DND-41 (cell line): Measurements from ENCODE around the gene LAMB3.
"Not testable (repeated sequence)": the region's sequence is repeated elsewhere in the genome, so short reads cannot be mapped to it uniquely, and the experiment has no call there.

Experiments used
- ATAC-seq: fragments of 200-7000 bp; cut with Tn5 transposase; 3 replicates; pipeline ENCODE4 v1.9.1; 2021; ENCODE audit warnings: low read depth; ENCODE audit not compliant: insufficient read depth
- DNase-seq: peaks from one replicate; pipeline ENCODE4 v3.0.0-alpha.2; 2020
- H2AFZ ChIP-seq: 2 replicates; pipeline ENCODE4 v1.6.0; 2012; ENCODE audit warnings: low read depth, low read length
- H3K27ac ChIP-seq: 2 replicates; pipeline ENCODE4 v1.5.1; 2012; ENCODE audit warnings: low read length, inconsistent platforms
- H3K27me3 ChIP-seq: fragments of 200-600 bp; sonication (generic); 2 replicates; pipeline ENCODE4 v1.6.0; 2012; ENCODE audit warnings: low read length, mild to moderate bottlenecking, inconsistent platforms; ENCODE audit not compliant: insufficient read depth, poor library complexity
- H3K36me3 ChIP-seq: 2 replicates; pipeline ENCODE4 v1.5.1; 2012; ENCODE audit warnings: low read length, inconsistent platforms; ENCODE audit not compliant: insufficient read depth
- H3K4me1 ChIP-seq: 2 replicates; pipeline ENCODE4 v1.5.1; 2012; ENCODE audit warnings: mild to moderate bottlenecking, low read length; ENCODE audit not compliant: insufficient read depth
- H3K4me2 ChIP-seq: 2 replicates; pipeline ENCODE4 v1.6.0; 2012; ENCODE audit warnings: mild to moderate bottlenecking, moderate library complexity, low read length, inconsistent platforms; ENCODE audit not compliant: insufficient read depth
- H3K4me3 ChIP-seq, 2 experiments: fragments of 200-600 bp in 1 of 2; shearing (Covaris generic) in 1 of 2; 2 replicates each; pipeline ENCODE4 v1.5.1; 2012 to 2016; ENCODE audit warnings: inconsistent platforms in 2 of 2, low read length in 2 of 2, mild to moderate bottlenecking in 2 of 2, low read depth in 1 of 2, moderate library complexity in 1 of 2
- H3K79me2 ChIP-seq: 2 replicates; pipeline ENCODE4 v1.6.0; 2012; ENCODE audit warnings: low read length, inconsistent platforms; ENCODE audit not compliant: insufficient read depth
- H3K9ac ChIP-seq: 2 replicates; pipeline ENCODE4 v1.6.0; 2012; ENCODE audit warnings: low read depth, mild to moderate bottlenecking, inconsistent platforms, low read length, moderate library complexity
- H3K9me3 ChIP-seq: 2 replicates; pipeline ENCODE4 v1.5.1; 2012; ENCODE audit warnings: low read length, moderate library complexity, mild to moderate bottlenecking, inconsistent platforms; ENCODE audit not compliant: insufficient read depth, severe bottlenecking
- H4K20me1 ChIP-seq: 2 replicates; pipeline ENCODE4 v1.6.0; 2012; ENCODE audit warnings: low read length; ENCODE audit not compliant: insufficient read depth
- EZH2 ChIP-seq: IDR thresholded peaks from 3 replicates; pipeline ENCODE4 v1.6.1; 2012; ENCODE audit warnings: borderline replicate concordance, low read depth, mild to moderate bottlenecking, moderate library complexity, low read length, inconsistent platforms; ENCODE audit not compliant: severe bottlenecking
- TF ChIP-seq, protein P1 (sequence below): IDR thresholded peaks from 2 replicates; pipeline ENCODE4 v1.5.1; 2012; ENCODE audit warnings: borderline replicate concordance, low read length, moderate library complexity, mild to moderate bottlenecking; ENCODE audit not compliant: poor library complexity, severe bottlenecking; ENCODE audit errors: extremely low read depth

Gene LAMB3

GRCh38 chr1:209652121-209652735, at the start of gene LAMB3:
Gene LAMB3 (minus strand): TSS chr1:209652425. CDS start chr1:209650944, 1,481 bp downstream.
- ATAC-seq (no peak), DNase-seq (no peak)
- TF ChIP-seq EZH2, result no peak
- TF ChIP-seq, protein P1, sequence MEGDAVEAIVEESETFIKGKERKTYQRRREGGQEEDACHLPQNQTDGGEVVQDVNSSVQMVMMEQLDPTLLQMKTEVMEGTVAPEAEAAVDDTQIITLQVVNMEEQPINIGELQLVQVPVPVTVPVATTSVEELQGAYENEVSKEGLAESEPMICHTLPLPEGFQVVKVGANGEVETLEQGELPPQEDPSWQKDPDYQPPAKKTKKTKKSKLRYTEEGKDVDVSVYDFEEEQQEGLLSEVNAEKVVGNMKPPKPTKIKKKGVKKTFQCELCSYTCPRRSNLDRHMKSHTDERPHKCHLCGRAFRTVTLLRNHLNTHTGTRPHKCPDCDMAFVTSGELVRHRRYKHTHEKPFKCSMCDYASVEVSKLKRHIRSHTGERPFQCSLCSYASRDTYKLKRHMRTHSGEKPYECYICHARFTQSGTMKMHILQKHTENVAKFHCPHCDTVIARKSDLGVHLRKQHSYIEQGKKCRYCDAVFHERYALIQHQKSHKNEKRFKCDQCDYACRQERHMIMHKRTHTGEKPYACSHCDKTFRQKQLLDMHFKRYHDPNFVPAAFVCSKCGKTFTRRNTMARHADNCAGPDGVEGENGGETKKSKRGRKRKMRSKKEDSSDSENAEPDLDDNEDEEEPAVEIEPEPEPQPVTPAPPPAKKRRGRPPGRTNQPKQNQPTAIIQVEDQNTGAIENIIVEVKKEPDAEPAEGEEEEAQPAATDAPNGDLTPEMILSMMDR, result no peak
- Histone ChIP-seq H3K4me1 (no peaks in the 10 kb centered on the region), H3K27me3 (peaks cover 6% of the 10 kb centered on the region), H2AFZ (no peak within 1 kb of the TSS), H3K4me2 (no peak within 1 kb of the TSS), H3K27ac (no peak within 1 kb of the TSS), H3K36me3 (no peaks in the 10 kb centered on the region), H3K79me2 (no peaks in the 10 kb centered on the region), H4K20me1 (no peaks in the 10 kb centered on the region), H3K9me3 (no peaks in the 10 kb centered on the region), H3K4me3 (no peak within 1 kb of the TSS), H3K9ac (no peak within 1 kb of the TSS)

DNA sequence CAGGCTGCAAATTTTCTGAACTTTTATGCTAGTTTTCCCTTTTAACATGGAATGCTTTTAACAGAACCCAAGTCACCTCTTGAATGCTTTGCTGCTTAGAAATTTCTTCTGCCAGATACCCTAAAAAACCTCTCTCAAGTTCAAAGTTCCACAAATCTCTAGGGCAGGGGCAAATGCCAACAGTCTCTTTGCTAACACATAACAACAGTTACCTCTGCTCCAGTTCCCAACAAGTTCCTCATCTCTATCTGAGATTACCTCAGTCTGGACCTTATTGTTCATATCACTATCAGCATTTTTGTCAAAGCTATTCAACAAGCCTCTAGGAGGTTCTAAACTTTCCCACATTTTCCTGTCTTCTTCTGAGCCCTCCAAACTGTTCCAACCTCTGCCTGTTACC, 48.5 kb upstream of the LAMB3 start:
- not testable (repeated sequence) for ATAC-seq, H3K27ac ChIP-seq, H3K9me3 ChIP-seq, H3K4me2 ChIP-seq, H3K4me3 ChIP-seq, H3K79me2 ChIP-seq, H3K27me3 ChIP-seq, H3K36me3 ChIP-seq, H4K20me1 ChIP-seq, H3K4me1 ChIP-seq, H3K9ac ChIP-seq, DNase-seq, H2AFZ ChIP-seq

GRCh38 chr1:209697126-209697525, 44.9 kb upstream of the LAMB3 start:
- peaks cover 4% of the 10 kb centered on the region for H3K4me1 ChIP-seq
- H4K20me1 ChIP-seq, result no peaks in the 10 kb centered on the region
- H3K79me2 ChIP-seq, result no peaks in the 10 kb centered on the region
- no peak overlapping the region for H3K4me2 ChIP-seq
- no peak overlapping the region for H3K9ac ChIP-seq
- no peak overlapping the region for H3K27ac ChIP-seq
- no peak overlapping the region for H2AFZ ChIP-seq
- no peak for DNase-seq
- H3K4me3 ChIP-seq, result no peak overlapping the region
- TF ChIP-seq, protein P1, result no peak
- no peak for TF ChIP-seq EZH2
- no peaks in the 10 kb centered on the region for H3K36me3 ChIP-seq
- no peak for ATAC-seq
- peaks cover 4% of the 10 kb centered on the region for H3K27me3 ChIP-seq
- no peaks in the 10 kb centered on the region for H3K9me3 ChIP-seq

- Histone ChIP-seq H3K9ac (no peak overlapping the region), H3K79me2 (no peaks in the 10 kb centered on the region), H4K20me1 (no peaks in the 10 kb centered on the region), H3K9me3 (no peaks in the 10 kb centered on the region), H3K27me3 (peaks cover 2% of the 10 kb centered on the region), H3K4me1 (peaks cover 4% of the 10 kb centered on the region), H2AFZ (no peak overlapping the region), H3K4me3 (no peak overlapping the region), H3K36me3 (no peaks in the 10 kb centered on the region), H3K4me2 (no peak overlapping the region), H3K27ac (no peak overlapping the region)
- TF ChIP-seq, protein P1, result no peak
- TF ChIP-seq EZH2, result no peak
- DNase-seq (no peak), ATAC-seq (no peak)
These were observed 44.4 kb upstream of the LAMB3 start for GRCh38 chr1:209696673-209697072.
